RWPE2 (cell line): Measurements from ENCODE around the gene PDZD8.
A peak's percentile ranks its signal among the peaks of the same experiment; 100 is the strongest.

Experiments
- ATAC-seq: fragments of 200-7000 bp; cut with Tn5 transposase; 3 replicates; pipeline ENCODE4 v1.9.1; 2021; ENCODE audit warnings: low read depth
- DNase-seq: peaks from one replicate; pipeline ENCODE4 v3.0.0-alpha.2; 2020; ENCODE audit warnings: low spot score
- H3K27ac ChIP-seq: fragments of 450-650 bp; 2 replicates; pipeline ENCODE4 v1.5.1; 2017; ENCODE audit warnings: mild to moderate bottlenecking; ENCODE audit not compliant: poor library complexity, severe bottlenecking
- H3K27me3 ChIP-seq: fragments of 250-450 bp; sonication (Bioruptor Pico); 2 replicates; pipeline ENCODE4 v1.5.1; 2021; ENCODE audit warnings: mild to moderate bottlenecking, moderate library complexity; ENCODE audit not compliant: insufficient read depth, poor library complexity, severe bottlenecking
- H3K36me3 ChIP-seq: fragments of 250-450 bp; sonication (Bioruptor Pico); 2 replicates; pipeline ENCODE4 v1.5.1; 2020; ENCODE audit warnings: low read depth, mild to moderate bottlenecking, moderate library complexity
- H3K4me1 ChIP-seq: fragments of 250-450 bp; sonication (Bioruptor Pico); 2 replicates; pipeline ENCODE4 v1.5.1; 2021; ENCODE audit warnings: mild to moderate bottlenecking, moderate library complexity; ENCODE audit not compliant: insufficient read depth, poor library complexity, severe bottlenecking
- H3K4me3 ChIP-seq: fragments of 250-450 bp; sonication (Bioruptor Pico); 2 replicates; pipeline ENCODE4 v1.5.1; 2021; ENCODE audit warnings: mild to moderate bottlenecking, moderate library complexity; ENCODE audit not compliant: severe bottlenecking
- H3K9me3 ChIP-seq: fragments of 250-450 bp; sonication (Bioruptor Pico); 2 replicates; pipeline ENCODE4 v1.5.1; 2021; ENCODE audit warnings: mild to moderate bottlenecking, moderate library complexity; ENCODE audit not compliant: severe bottlenecking
- CTCF ChIP-seq: fragments of 450-650 bp; IDR thresholded peaks from one replicate; pipeline ENCODE4 v1.5.1; 2017; ENCODE audit warnings: mild to moderate bottlenecking, moderate library complexity; ENCODE audit not compliant: poor library complexity, severe bottlenecking

The PDZD8 gene

GRCh38 chr10:117360994-117361667 lies 14.1 kb downstream of the PDZD8 start:
- DNase-seq, result no peak
- Histone ChIP-seq H3K27ac (peak overlapping the region; percentile 58), H3K36me3 (no peaks in the 10 kb centered on the region), H3K4me3 (no peak overlapping the region), H3K27me3 (peaks cover 3% of the 10 kb centered on the region), H3K4me1 (peaks cover 60% of the 10 kb centered on the region), H3K9me3 (no peaks in the 10 kb centered on the region)
- no peak for TF ChIP-seq CTCF
- ATAC-seq, result no peak

GRCh38 chr10:117360016-117360415 lies 15.2 kb downstream of the PDZD8 start:
- Histone ChIP-seq H3K4me3 (no peak overlapping the region), H3K36me3 (no peaks in the 10 kb centered on the region), H3K4me1 (peaks cover 49% of the 10 kb centered on the region), H3K27me3 (peaks cover 3% of the 10 kb centered on the region), H3K27ac (peak overlapping the region; percentile 58), H3K9me3 (no peaks in the 10 kb centered on the region)
- TF ChIP-seq CTCF, result no peak
- DNase-seq (no peak), ATAC-seq (peak; percentile 73)

GRCh38 chr10:117355072-117355471 lies 20.2 kb downstream of the PDZD8 start:
- H3K36me3 ChIP-seq, result no peaks in the 10 kb centered on the region
- H3K27me3 ChIP-seq, result no peaks in the 10 kb centered on the region
- H3K4me3 ChIP-seq, result no peak overlapping the region
- H3K4me1 ChIP-seq, result peaks cover 5% of the 10 kb centered on the region
- no peak overlapping the region for H3K27ac ChIP-seq
- no peak for TF ChIP-seq CTCF
- no peak for DNase-seq
- no peaks in the 10 kb centered on the region for H3K9me3 ChIP-seq
- no peak for ATAC-seq

- no peaks in the 10 kb centered on the region for H3K4me1 ChIP-seq
Measured at GRCh38 chr10:117353684-117354083, 21.6 kb downstream of the PDZD8 start.

More at GRCh38 chr10:117353684-117354083, 21.6 kb downstream of the PDZD8 start:
- Histone ChIP-seq H3K4me3 (no peak overlapping the region), H3K27ac (no peak overlapping the region), H3K27me3 (no peaks in the 10 kb centered on the region), H3K36me3 (no peaks in the 10 kb centered on the region), H3K9me3 (no peaks in the 10 kb centered on the region)
- DNase-seq (no peak), ATAC-seq (no peak)
- TF ChIP-seq CTCF, result no peak
